ENCODE results near the gene APOA5.

DNA sequence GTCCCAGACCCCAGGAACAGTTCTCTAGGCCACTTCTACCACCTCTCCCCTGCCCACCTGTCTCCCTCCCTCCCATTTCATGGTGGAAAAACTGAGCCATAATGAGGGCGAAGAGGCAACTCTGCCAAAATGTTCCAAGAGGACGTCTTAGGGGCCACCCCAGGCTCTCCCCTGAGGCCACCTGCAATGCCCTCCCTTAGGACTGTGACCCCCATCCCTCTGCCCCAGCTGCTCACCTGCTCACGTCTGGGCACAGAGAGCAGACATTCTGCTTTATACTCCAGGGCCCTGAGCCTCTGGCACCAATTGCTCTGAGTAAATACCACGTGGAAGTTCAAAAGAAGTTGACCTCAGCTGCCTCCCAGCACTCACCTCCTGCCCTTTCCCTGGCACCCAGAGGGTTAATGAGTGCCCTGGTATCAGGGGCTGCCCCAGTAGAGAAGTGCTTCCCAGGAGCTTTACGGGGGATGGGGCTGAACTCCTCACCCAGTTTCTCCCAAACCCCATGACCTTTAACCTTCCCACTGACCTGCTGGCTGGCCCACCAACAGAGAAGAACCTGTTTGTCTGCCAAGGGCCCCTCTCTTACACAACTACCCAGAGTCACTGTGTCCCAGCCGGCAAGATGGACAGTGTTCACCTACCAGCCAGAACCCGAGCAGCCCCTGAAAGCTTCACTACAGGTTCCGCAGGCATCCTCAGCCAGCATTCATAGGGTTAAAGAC is 627 bp upstream of the APOA5 start:
- no peak for TF ChIP-seq CTCF (IDR thresholded peaks at IDR 0.05)
- no peak for TF ChIP-seq POLR2A (IDR thresholded peaks at IDR 0.05)
- TF ChIP-seq POLR2AphosphoS5 (IDR thresholded peaks at IDR 0.05): no peak
